Neuronal stem cell (in vitro differentiated cells): Measurements from ENCODE around the gene SERPINB3.
A peak's percentile ranks its signal among the peaks of the same experiment; 100 is the strongest.
"Not testable (repeated sequence)": the region's sequence is repeated elsewhere in the genome, so short reads cannot be mapped to it uniquely, and the experiment has no call there.

ENCODE experiments used
- DNase-seq: peaks from one replicate; pipeline ENCODE4 v3.0.0-alpha.2; 2013; ENCODE audit warnings: low spot score
- H2AFZ ChIP-seq: one replicate; pipeline ENCODE4 v1.6.1; 2013; ENCODE audit warnings: mild to moderate bottlenecking, low read length, inconsistent platforms
- H2AK5ac ChIP-seq: 2 replicates; pipeline ENCODE4 v1.6.1; 2013; ENCODE audit warnings: low read depth, mild to moderate bottlenecking, inconsistent platforms, low read length, moderate library complexity, mixed read lengths
- H2BK120ac ChIP-seq: 2 replicates; pipeline ENCODE4 v1.6.1; 2013; ENCODE audit warnings: low read depth, mild to moderate bottlenecking, inconsistent platforms, low read length, moderate library complexity, mixed read lengths
- H2BK12ac ChIP-seq: one replicate; pipeline ENCODE4 v1.6.1; 2013; ENCODE audit warnings: low read length, inconsistent platforms
- H2BK15ac ChIP-seq: 2 replicates; pipeline ENCODE4 v1.6.1; 2013; ENCODE audit warnings: mild to moderate bottlenecking, low read length, inconsistent platforms, mixed read lengths
- H2BK5ac ChIP-seq: one replicate; pipeline ENCODE4 v1.6.1; 2013; ENCODE audit warnings: inconsistent platforms, mild to moderate bottlenecking, low read length, moderate library complexity
- H3K14ac ChIP-seq: one replicate; pipeline ENCODE4 v1.6.1; 2013; ENCODE audit warnings: low read length, inconsistent platforms
- H3K18ac ChIP-seq: 2 replicates; pipeline ENCODE4 v1.6.1; 2013; ENCODE audit warnings: low read length, inconsistent platforms
- H3K23ac ChIP-seq: 2 replicates; pipeline ENCODE4 v1.6.1; 2013; ENCODE audit warnings: low read depth, mild to moderate bottlenecking, mixed read lengths, low read length, inconsistent platforms; ENCODE audit not compliant: poor library complexity
- H3K27ac ChIP-seq: replicated peaks from 3 replicates; pipeline ENCODE4 v1.5.1; 2013; ENCODE audit warnings: low read length, inconsistent platforms
- H3K27me3 ChIP-seq, 3 experiments: 2 replicates each; pipeline ENCODE4 v1.6.1; 2013; ENCODE audit warnings: low read length in 3 of 3, mild to moderate bottlenecking in 2 of 3, inconsistent platforms in 1 of 3, low read depth in 1 of 3, mixed read lengths in 1 of 3, moderate library complexity in 1 of 3; ENCODE audit not compliant: control insufficient read depth in 3 of 3, insufficient read depth in 3 of 3
- H3K36me3 ChIP-seq, 2 donors: replicated peaks in 1 of 2; 2 replicates each; pipeline ENCODE4 v1.6.1; 2013; ENCODE audit warnings: low read length in 2 of 2; ENCODE audit not compliant: control insufficient read depth in 2 of 2, insufficient read depth in 2 of 2
- H3K4ac ChIP-seq: 2 replicates; pipeline ENCODE4 v1.6.1; 2013; ENCODE audit warnings: inconsistent platforms, mild to moderate bottlenecking, low read length, moderate library complexity
- H3K4me1 ChIP-seq, 2 donors: 1 replicate in 1 of 2; 2 replicates in 1 of 2; pipeline ENCODE4 v1.6.1; 2013; ENCODE audit warnings: low read length in 2 of 2, low read depth in 1 of 2; ENCODE audit not compliant: control insufficient read depth in 2 of 2, insufficient read depth in 1 of 2
- H3K4me2 ChIP-seq: one replicate; pipeline ENCODE4 v1.6.1; 2013; ENCODE audit warnings: mild to moderate bottlenecking, low read length, inconsistent platforms; ENCODE audit not compliant: insufficient read depth, poor library complexity, severe bottlenecking
- H3K4me3 ChIP-seq, 2 donors: 2 replicates each; pipeline ENCODE4 v1.5.1; 2013; ENCODE audit warnings: low read length in 2 of 2, mild to moderate bottlenecking in 2 of 2, inconsistent platforms in 1 of 2, moderate library complexity in 1 of 2
- H3K79me1 ChIP-seq: one replicate; pipeline ENCODE4 v1.6.1; 2013; ENCODE audit warnings: low read depth, mild to moderate bottlenecking, inconsistent platforms, low read length, moderate library complexity
- H3K9ac ChIP-seq: one replicate; pipeline ENCODE4 v1.6.1; 2013; ENCODE audit warnings: mild to moderate bottlenecking, low read depth, low read length, inconsistent platforms; ENCODE audit not compliant: poor library complexity
- H3K9me3 ChIP-seq, 2 donors: replicated peaks in 1 of 2; 2 replicates each; pipeline versions ENCODE3 to v1.6.1; 2013; ENCODE audit warnings: low read length in 2 of 2, mild to moderate bottlenecking in 2 of 2, inconsistent platforms in 1 of 2, low read depth in 1 of 2, mixed read lengths in 1 of 2, moderate library complexity in 1 of 2; ENCODE audit not compliant: control insufficient read depth in 2 of 2, insufficient read depth in 1 of 2
- H4K8ac ChIP-seq: one replicate; pipeline ENCODE4 v1.6.1; 2013; ENCODE audit warnings: low read depth, mild to moderate bottlenecking, inconsistent platforms, low read length, moderate library complexity
- H4K91ac ChIP-seq: one replicate; pipeline ENCODE4 v1.6.1; 2013; ENCODE audit warnings: low read length, low read depth, mild to moderate bottlenecking, inconsistent platforms; ENCODE audit not compliant: poor library complexity
- WGBS, 2 donors: extraction: QIAGEN DNeasy Blood & Tissue Kit; methylation state at CpG; one replicate each; pipeline ENCODE4 v1.1.7; 2013; ENCODE audit warnings: missing lambda C conversion rate in 2 of 2, mixed read lengths in 1 of 2; ENCODE audit not compliant: insufficient read length in 2 of 2, insufficient replicate concordance in 1 of 2; ENCODE audit errors: extremely low coverage in 2 of 2; 5-methylcytosine and 5-hydroxymethylcytosine counted together

SERPINB3 gene

DNA sequence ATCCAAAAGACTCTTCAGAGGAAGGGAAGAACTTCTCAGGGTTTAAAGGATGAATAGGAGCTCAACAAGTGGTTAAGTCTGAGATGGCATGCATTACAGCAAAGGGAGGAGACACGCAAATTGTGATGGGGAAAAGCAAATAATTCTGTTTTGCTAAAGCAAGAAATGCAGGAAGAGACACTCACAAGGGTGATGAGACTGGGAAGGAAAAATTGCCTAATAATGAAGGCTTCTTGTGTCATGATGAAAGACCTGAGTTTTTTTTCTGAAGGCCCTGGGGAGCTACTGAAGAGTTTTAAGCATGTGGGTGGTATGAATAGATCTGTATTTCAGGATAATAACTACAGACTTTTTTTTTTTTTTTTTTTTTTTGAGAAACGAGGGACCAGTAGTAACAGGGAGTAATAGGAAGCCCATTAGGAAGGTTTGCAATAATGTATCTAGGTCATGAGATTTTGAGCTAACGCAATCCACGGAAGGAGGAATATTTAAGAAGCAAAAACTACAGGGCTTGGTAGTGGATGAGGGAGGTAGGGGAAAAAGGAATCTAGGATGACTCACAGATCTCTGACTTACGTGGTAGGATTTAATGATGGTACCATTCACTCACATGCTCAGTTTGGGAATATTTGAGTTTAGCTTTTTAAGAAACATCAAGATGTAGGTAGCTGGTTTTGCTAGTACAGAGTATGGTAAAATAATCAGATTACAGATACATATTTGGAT is 16.0 kb upstream of the SERPINB3 start:
- no peak overlapping the region for H2BK120ac ChIP-seq
- H2AFZ ChIP-seq, result no peak overlapping the region
- no peak overlapping the region for H3K4ac ChIP-seq
- H2BK15ac ChIP-seq, result no peak overlapping the region
- no peaks in the 10 kb centered on the region for H3K36me3 ChIP-seq
- H2BK5ac ChIP-seq, result no peak overlapping the region
- no peaks in the 10 kb centered on the region for H3K79me1 ChIP-seq
- H3K14ac ChIP-seq, result no peak overlapping the region
- H3K4me1 ChIP-seq, result peaks cover 0 to 2% of the 10 kb centered on the region in 2 donors
- no peaks in the 10 kb centered on the region for H3K9me3 ChIP-seq
- H3K27me3 ChIP-seq, result no peaks in the 10 kb centered on the region
- H3K27ac ChIP-seq, result no peak overlapping the region
- H3K18ac ChIP-seq, result no peak overlapping the region
- H3K4me2 ChIP-seq, result no peak overlapping the region
- H3K9ac ChIP-seq, result no peak overlapping the region
- no peak overlapping the region for H2AK5ac ChIP-seq
- no peak overlapping the region for H4K8ac ChIP-seq
- WGBS, 2 donors, result no CpG with 5 or more reads among the region's 5 CpGs
- DNase-seq, result no peak
- no peak overlapping the region for H2BK12ac ChIP-seq
- no peak overlapping the region for H3K23ac ChIP-seq
- H4K91ac ChIP-seq, result no peak overlapping the region
- no peak overlapping the region for H3K4me3 ChIP-seq

DNA sequence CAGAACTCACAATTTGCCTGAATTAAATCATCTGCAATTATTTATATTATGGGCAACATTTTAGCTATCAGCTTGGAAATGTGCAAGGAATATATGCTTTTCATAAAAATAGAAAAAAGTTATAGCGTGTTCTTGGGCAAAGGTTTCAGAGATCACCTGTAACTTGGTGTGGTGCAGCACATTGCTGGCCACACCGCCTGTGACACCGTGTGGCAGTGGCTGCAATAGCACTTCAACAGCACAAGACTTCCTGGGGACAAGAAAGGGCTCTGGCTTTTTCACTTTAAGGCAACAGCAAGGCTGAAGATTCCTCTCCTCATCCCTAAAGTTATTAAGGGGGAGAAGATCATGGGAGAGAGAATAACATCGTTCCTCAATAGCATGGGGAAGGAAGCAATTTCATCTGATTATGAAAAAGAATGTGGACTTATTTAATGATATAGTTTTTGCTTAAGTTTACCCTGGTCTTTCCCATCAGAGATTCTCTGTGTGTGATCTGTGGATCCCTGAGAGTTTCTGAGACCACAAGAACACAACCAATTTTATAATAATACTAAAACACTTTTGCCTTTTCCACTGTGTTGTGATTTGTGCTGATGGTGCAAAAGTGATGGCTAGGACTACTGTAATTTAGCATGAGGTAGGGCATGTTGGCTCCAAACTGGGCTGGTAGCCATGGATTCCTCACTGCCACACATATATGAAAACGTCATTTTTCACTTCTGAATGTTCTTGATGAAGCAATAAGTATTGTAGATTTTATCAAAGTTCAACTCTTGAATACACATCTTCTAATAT is 15.0 kb upstream of the SERPINB3 start:
- Histone ChIP-seq H3K4ac (no peak overlapping the region), H4K8ac (no peak overlapping the region), H2BK5ac (no peak overlapping the region), H3K4me2 (no peak overlapping the region), H2AFZ (no peak overlapping the region), H3K4me1 (no peaks in the 10 kb centered on the region), H3K9ac (no peak overlapping the region), H2BK12ac (no peak overlapping the region), H3K9me3 (no peaks in the 10 kb centered on the region), H2BK15ac (no peak overlapping the region), H2AK5ac (no peak overlapping the region), H4K91ac (no peak overlapping the region), H3K36me3 (no peaks in the 10 kb centered on the region), H3K27ac (no peak overlapping the region), H3K79me1 (no peaks in the 10 kb centered on the region), H3K23ac (no peak overlapping the region), H3K14ac (no peak overlapping the region), H3K4me3 (no peak overlapping the region), H2BK120ac (no peak overlapping the region), H3K18ac (no peak overlapping the region), H3K27me3 (no peaks in the 10 kb centered on the region)
- DNase-seq, result peak; percentile 20
- no CpG with 5 or more reads among the region's 5 CpGs for WGBS, 2 donors

DNA sequence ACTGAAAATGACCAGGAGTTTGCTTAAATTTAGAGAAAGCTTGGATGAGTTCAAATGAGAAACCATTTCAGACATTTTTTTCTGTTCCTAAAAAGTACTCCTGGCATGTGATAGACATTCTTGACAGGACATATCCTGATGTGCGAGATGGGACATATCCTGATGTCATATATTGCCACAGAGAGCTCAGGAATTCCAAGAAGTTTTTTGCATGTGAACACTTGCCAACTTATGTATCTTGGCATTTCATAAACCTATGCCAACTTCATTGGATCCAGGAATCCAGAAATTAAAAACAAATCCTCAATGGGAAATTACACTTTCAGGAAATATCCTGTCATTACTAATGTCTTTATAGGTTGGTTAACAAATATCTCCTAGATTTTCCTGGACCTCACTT is 2.9 kb upstream of the SERPINB3 start:
- Histone ChIP-seq H3K23ac (no peak overlapping the region), H3K9me3 (no peaks in the 10 kb centered on the region), H2BK12ac (no peak overlapping the region), H4K91ac (no peak overlapping the region), H3K14ac (no peak overlapping the region), H3K9ac (no peak overlapping the region), H4K8ac (no peak overlapping the region), H3K27ac (no peak overlapping the region), H3K27me3 (no peaks in the 10 kb centered on the region), H3K4me1 (no peaks in the 10 kb centered on the region), H3K4me3 (no peak overlapping the region), H3K79me1 (no peaks in the 10 kb centered on the region), H3K4me2 (no peak overlapping the region), H2AK5ac (no peak overlapping the region), H3K18ac (no peak overlapping the region), H2AFZ (no peak overlapping the region), H2BK5ac (no peak overlapping the region), H2BK120ac (no peak overlapping the region), H2BK15ac (no peak overlapping the region), H3K4ac (no peak overlapping the region), H3K36me3 (no peaks in the 10 kb centered on the region)
- no CpG with 5 or more reads among the region's 1 CpG for WGBS, 2 donors
- DNase-seq, result no peak

DNA sequence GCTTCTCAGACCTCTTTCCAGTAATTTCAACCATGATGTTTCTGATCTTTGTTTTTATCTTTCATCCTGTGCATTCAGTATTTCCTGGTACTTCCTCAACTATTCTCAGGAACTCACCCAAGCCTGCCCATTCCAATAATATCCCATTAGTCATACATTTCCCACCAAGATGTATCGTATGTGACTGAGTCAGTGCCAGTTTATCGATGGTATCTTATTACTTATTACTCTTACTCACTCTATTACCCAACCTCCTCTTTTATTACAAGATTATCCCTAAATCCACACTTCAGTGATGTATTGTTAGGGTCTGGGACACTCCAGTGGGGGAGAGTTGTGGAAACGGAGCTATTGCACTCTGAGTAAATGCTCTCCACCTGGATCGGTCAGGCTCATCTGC is 2.8 kb downstream of the SERPINB3 start:
- H3K27ac ChIP-seq, H2AFZ ChIP-seq, DNase-seq, H4K8ac ChIP-seq, H2BK12ac ChIP-seq, H2BK120ac ChIP-seq, H3K18ac ChIP-seq, H3K4me2 ChIP-seq, H3K27me3 ChIP-seq, H3K4me1 ChIP-seq, H4K91ac ChIP-seq, H2BK5ac ChIP-seq, H3K9me3 ChIP-seq, H2BK15ac ChIP-seq, H3K4me3 ChIP-seq, H3K14ac ChIP-seq, H3K23ac ChIP-seq, H3K9ac ChIP-seq, H3K36me3 ChIP-seq, H3K4ac ChIP-seq, H2AK5ac ChIP-seq, H3K79me1 ChIP-seq: not testable (repeated sequence)
- no CpG with 5 or more reads among the region's 4 CpGs for WGBS, 2 donors
